ENCODE data around the gene SKI. TPM values are rescaled to one million over a fixed set of nuclear protein-coding genes. Genes with fewer than 3 reads are reported as not detected.

The SKI gene
- total RNA-seq, 1 experiment from 2014 or later = 16.5 TPM

GRCh38 chr1:2306151-2306978, 78.2 kb downstream of the SKI start:
- no peak for DNase-seq (ENCODE audit: low read depth)

- DNase-seq (ENCODE audit: low read depth) = no peak
Measured at GRCh38 chr1:2307064-2307605, 79.0 kb downstream of the SKI start.

GRCh38 chr1:2307972-2308371, 79.9 kb downstream of the SKI start:
- DNase-seq (ENCODE audit: low read depth) = no peak

GRCh38 chr1:2308844-2309243, 80.7 kb downstream of the SKI start:
- DNase-seq (ENCODE audit: low read depth) = no peak

DNA sequence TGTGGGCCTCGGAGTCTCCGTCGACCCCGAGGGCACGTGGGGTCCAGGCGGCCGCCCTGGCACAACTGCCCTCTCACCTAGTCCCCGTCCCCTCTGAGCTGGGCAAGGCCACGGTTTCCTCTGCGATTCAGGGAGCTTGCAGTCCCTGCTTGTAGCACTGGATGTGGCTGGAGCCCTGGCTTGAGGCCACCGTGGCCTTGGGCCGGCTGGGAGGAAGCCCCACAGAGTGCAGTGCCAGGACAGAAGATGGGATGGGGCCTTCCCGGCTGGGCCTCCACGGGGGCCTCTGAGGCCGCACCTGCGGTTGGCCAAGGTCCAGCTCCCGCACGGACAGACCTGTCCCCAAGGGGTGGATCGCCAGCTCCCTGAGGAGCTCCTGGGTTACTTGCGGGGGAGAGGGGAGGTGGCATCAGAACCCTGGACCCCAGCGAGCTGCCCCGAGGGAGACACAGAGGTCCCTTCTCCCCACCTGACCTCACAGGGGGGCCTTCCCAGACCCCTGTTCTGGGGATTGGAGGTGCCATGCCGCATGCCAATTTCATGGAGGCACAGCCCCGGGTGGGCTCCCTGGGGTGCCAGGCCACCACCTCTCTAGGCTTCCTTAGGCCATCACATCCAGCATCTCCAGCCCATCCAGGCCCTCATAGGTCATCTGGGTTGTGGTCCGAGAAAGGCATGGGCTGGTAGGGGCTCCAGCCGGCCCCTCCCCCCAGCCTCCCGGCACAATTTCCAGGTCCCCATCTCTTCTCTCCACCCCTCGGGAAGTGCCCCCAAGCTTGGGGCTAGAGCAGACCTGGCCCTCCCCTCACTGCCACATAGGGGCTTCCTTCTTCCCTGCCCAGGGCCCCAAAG, 82.4 kb downstream of the SKI start:
- DNase-seq (ENCODE audit: low read depth) = no peak

DNA sequence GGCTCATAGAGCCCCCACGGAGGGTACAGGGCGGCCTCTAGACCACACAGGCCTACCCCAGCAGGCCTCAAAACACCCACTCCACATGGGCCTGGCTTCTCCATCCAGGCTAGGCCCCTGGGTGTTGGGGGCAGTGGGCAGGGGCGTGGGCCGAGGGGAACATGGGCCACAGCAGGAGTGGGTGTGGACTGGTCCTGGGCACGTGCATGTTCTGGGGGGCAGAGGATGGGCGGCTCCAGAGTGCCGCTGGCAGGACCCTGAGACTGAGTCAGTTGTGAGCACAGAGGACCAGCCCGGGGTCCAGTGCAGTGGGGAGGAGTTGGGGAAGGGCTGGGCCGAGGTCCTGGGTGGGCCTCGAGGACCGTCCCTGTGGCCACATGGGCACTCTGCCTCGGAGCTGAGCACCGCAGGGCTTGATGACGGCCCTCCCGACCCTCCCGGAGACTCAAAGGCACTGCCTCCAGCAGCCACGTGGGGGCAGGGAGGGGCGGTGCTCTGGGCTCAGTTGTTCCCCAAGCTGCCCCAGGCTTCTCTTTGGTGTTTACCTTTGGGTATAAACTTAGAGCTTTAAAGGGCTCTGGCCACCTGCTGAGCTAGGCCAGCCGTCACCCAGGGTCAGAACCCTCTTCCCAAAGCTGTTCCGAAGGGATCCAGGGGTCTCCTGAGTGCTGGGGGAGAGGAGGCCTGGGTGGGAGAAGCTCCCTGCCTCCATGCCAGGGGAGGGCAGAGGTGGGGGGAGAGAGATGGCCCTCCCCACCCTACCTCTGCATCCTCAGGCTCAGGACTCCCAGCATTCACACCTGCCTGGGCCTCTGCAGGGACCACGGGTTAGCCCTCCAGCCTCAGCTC, 83.3 kb downstream of the SKI start:
- peak; percentile 55 for DNase-seq (ENCODE audit: low read depth)

GRCh38 chr1:2312160-2312514, 84.0 kb downstream of the SKI start:
- no peak for DNase-seq (ENCODE audit: low read depth)

DNA sequence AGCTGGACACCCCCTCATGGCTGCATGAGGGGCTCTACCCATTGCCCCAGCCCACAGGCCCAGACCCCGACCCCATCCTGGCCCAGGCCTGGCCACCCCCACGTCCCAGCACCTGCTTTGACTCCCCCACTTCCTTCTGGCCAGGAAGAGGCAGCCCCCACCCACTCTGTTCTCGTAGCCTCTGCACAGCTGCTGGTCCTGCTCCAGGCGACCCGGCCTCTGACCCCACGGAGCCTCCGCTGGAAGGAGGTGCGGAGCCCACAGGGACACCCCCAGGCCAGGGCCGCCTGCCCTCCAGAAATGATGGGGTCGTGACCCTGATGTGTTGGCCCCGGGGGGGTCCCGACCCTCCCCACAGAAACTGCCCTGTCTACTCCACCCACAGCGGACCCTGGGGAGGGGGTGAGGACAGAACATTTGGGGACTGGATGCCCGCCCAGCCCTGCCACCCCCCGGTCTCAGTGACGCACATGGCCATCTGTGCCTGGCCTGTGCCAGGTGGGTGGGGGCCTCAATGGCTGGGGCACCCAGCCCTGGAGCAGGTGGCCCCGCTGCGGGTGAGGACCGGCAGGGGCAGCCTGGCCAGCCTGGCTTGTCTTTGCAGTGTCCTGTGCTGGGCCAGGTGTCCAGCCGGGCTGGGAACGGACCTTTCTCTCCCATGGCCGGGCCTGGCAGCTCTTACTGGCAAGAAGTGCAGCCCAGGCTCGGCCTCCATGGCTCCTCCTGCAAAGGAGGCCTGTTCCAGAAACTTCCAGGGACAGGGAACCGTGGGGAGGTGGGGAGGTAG, 84.6 kb downstream of the SKI start:
- DNase-seq (ENCODE audit: low read depth) = no peak

DNA sequence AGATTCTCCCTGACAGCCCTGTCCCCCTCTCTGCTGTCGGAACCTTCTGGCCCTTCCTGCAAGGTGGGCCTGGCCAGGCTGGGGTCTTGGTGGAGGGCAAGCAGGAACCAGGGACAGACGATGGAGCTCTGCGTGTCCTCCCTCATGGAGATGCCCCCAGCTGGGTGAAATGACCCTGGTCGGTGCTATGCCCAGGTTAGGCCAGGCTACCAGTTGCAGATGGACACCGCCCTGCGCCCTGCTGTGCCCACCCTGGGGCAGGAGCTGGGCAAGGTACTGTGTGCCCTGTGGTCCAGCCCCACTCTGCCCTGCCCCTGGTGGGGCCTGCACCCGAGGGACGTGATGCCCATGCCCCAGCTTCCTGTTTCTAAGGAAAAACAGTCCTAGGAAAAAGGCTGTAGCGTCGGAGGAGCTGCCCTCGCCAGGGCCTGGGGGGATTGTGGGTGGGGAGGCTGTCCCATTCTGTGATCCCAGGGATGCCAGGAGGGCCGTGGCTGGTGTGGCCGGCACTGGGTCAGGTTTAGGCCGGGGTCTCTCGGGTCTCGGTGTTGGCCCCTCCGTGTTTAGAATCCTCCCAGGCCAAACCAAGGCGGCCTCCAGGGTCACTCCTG, 85.6 kb downstream of the SKI start:
- DNase-seq (ENCODE audit: low read depth) = no peak

- peak; percentile 32 for DNase-seq (ENCODE audit: low read depth)
Measured at GRCh38 chr1:2314273-2314802, 86.2 kb downstream of the SKI start.

DNA sequence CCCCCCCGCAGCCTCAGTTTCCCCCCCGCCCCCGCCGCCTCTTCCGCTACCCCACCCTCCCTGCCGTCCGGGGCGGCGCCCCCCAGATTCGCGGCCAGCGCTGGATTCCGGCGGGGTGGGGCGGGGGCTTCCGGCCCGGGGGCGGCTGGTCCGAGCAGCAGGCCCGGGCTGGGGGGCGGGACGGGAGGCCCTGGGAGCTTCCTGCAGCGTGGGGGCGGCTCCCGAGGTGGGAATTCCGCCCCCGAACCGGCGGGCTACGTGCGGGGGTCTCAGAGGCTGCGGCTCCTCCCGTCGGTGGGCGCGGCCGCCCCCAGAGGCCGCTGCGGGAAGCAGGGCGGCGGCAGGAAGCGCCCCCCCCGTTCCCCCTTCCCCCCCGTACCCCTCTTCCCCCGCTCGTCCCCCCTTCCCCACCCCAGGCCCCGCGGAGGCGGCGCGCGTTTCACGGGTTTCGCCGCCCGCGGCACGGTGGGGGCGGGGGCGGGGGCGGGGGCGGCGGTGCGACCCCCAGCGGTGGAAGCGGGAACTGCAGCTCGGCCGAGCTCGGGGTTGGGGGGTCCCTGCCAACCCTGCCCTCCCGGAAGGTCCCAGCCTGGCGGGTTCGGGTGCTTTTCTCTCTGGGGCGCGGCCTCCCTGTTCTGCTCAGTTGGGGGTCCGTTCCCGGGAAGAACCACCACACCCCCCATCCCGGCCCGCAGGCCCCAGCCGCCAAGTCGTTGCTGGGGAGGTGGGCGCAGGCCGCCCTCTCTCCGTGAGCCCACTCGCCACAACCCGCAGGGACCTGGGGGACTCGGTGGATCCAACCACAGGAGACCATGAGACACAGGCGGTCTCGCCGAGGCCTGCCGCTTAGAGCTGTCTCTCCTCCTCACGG, 86.9 kb downstream of the SKI start:
- peak; percentile 35 for DNase-seq (ENCODE audit: low read depth)

GRCh38 chr1:2315674-2316450, 87.7 kb downstream of the SKI start:
- DNase-seq (ENCODE audit: low read depth) = no peak

DNA sequence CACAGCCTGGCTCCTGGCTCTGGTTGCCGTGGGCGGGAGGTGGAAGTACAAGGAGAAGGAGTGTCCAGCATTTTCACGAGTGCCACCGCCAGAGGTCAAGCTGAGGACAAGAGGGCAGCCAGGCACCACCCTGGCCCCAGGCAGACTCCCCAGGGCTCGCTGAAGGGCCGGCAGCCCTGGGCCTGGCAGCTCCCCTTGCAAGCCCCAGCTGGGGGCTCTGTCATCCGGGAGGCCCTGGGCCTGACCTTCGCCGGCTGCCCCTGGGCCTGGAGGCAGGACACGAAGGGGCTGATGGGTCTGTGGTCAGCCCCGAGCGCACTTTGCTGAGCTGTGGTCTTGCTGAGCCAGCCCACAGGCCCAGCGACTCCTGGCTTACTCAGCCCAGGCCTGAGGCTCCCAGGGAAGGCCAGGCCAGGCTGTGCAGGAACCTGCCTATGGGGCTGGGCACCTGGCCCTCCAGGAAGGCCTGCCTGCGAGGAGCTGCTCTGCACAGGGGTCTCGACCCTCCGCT, 88.4 kb downstream of the SKI start:
- DNase-seq (ENCODE audit: low read depth) = peak; percentile 48

- DNase-seq (ENCODE audit: low read depth) = no peak
Measured at GRCh38 chr1:2317230-2318065, 89.3 kb downstream of the SKI start.

DNA sequence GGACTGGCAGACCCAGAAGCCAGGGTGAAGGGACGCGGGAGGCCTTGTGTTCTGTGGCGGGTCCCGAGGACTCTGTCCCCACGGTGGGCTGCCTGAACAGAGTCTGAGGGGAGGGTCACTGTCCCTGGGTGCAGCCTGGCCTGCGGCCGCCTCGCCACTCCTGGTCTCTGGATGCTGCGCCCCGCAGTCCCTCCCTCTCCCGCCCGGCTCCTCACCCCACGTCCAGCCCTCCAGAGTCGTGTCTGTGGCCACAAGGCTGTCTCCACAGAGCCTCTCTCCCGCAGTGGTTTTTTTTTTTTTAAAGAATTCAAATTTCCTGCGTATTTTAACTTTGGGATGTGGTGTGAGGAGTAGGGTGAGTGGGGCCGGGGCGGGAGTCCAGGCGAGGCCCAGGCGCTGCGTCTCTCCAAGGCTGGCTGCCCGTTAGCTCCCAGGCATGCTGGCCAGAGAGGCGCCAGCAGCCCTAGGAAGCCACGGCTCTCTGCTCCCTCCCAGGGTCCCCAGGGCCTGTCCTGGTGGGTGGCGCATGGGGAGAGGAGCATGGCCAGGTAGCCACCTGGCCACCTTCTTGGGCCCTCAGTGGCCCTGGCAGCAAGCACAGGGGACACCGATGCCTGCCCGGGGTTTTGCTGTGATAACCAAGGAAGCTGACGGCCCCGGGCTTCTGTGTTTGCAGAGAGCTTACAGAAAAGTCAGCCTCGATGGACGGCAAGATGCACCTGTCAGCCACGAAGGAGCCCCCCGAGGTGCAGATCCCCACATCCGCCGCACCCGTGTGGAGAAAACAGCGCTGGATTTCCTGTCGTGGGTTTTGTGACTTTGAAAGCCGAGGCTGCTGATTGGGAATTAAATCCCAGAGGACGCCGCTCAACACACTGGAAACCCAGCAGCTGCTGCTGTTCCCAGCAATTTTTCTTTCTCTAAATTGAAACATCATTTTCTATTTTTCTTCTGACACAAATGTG, 90.5 kb downstream of the SKI start:
- DNase-seq (ENCODE audit: low read depth) = no peak

GRCh38 chr1:2319291-2319690, 91.2 kb downstream of the SKI start:
- DNase-seq (ENCODE audit: low read depth) = no peak

All from LHCN-M2 (cell line).